Right forelimb (tissue), 1 donor: ENCODE results near the gene COX5B.
A peak's percentile ranks its signal among the peaks of the same experiment; 100 is the strongest.
"Not testable (repeated sequence)": the region's sequence is repeated elsewhere in the genome, so short reads cannot be mapped to it uniquely, and the experiment has no call there.

Source experiments
- DNase-seq: peaks from one replicate; pipeline ENCODE4 v3.0.0-alpha.2; 2018

COX5B gene

DNA sequence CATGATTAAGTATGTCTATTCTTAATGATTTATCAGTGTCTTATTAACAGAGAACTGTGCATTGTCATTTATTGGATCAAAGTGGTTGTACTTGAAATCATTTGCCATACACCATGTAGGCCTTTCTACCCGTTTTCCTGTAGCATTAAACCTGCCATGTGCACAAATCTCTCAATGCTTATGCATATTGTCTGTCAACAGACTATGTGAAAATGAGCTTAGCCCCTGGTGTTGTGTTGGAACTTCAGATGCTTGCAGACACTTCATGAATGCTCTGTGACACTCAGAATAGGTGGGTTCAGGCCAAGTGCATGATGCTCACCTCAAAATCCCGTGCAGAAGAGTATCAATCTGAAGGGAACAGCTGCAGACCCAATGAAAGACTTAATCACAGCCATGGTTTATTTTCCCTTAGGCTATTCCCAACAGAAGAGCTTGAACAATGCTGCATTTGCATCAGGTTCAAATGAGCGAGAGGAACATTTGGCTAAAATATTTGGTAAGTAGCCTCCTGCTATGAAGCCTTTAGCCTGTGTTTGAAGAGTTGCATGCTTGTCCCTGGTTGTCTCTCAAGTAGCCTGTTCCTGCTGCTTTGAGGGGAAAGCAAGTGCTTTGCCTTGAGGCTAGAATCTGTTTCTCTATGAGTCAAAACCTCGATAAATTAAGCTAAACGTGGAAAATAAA lies 29.7 kb downstream of the COX5B start:
- DNase-seq = no peak

DNA sequence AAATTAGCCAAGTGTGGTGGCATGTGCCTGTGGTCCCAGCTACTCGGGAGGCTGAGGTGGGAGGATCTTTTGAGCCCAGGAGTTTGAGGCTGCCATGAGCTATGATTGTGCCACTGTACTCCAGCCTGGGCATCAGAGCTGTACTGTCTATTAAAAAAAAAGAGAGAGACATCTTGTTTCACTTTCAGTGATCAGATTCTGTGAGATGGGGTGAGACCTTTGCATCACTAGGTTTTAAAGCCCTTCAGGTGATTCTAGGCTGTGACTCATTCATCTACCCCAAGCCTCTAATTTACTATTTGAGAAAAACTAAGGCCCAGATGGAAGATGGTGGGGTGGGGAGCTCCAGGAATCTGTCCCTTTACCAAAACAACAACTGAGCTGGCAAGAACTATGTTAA lies 30.8 kb downstream of the COX5B start:
- no peak for DNase-seq

- no peak for DNase-seq
These were observed 31.6 kb downstream of the COX5B start for GRCh38 chr2:97677480-97677879.

DNA sequence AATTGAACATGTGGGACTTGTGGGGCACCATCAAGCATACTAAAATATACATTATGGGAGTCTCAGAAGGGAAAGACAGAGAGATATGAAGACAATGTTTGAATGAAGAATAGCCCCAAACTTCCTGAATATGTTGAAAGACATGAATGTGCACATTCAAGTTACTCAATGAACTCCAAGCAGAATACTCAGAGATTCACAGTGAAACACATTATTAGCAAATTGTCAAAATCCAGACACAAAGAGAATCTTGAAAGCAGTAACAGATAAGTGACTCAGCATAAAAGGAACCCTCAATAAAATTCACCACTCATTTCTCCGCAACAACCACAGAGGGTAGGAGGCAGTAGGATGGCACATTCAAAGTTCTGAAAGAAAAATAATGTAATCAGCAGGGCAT lies 32.4 kb downstream of the COX5B start:
- DNase-seq = no peak

DNA sequence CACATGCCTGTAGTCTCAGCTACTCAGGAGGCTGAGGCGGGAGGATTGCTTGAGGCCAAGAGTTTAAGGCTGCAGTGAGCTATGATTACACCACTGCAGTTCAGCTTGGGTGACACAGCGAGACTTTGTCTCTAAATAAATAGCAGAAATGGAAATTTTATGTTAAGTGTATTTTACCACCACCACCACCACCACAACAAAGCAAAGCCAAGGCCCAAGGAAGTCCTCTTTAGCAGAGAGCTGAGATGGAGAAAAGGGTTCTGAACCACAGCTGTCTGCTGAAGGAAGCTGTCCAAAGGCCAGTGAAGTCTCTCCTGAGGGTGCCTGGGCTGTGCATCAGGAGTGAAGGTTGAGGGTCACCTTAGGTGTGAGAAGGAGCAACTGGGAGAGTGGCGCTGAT lies 41.4 kb downstream of the COX5B start:
- DNase-seq = not testable (repeated sequence)

- DNase-seq = no peak
These were observed 42.4 kb downstream of the COX5B start for GRCh38 chr2:97688062-97688827.

DNA sequence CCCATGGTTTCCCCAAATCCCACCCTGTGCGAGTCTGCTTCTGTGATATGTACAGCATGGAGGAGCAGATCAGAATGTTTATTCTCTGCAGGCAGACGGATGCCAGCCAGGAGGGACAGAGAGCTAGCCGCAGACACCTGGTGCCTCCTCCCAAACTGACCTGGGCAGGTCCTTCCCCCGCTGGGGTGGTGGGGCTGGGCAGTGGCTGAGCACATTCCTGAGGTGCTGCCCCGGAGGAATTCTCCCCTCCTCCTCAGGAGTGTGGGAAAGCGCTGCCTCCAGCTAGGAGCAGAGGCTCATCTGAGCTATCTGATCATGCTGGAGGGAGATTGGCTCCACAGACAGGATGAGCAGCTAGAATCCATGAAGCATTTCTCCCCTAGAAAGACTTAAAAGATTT lies 45.3 kb downstream of the COX5B start:
- DNase-seq = no peak

- no peak for DNase-seq
These were observed 47.6 kb downstream of the COX5B start for GRCh38 chr2:97693476-97693875.

GRCh38 chr2:97695744-97696143 lies 49.9 kb downstream of the COX5B start:
- DNase-seq = no peak

- peak; percentile 93 for DNase-seq
These were observed 51.7 kb downstream of the COX5B start for GRCh38 chr2:97697252-97698235.
